Stomach (tissue), 19 donors: Measurements from ENCODE around the gene P2RY12. TPM values are rescaled to one million over a fixed set of nuclear protein-coding genes. Genes with fewer than 3 reads are reported as not detected.

ENCODE experiments used
- DNase-seq, 2 donors: peaks; one replicate each; pipeline versions ENCODE4 v3.0.0 to v3.0.0-alpha.2; 2013 to 2019
- H3K27ac ChIP-seq, 5 donors: fragments of 200-600 bp in 4 of 5; sonication (generic) in 4 of 5; one replicate each; pipeline ENCODE4 v1.5.1; 2013 to 2019; ENCODE audit warnings: mild to moderate bottlenecking in 1 of 5, moderate library complexity in 1 of 5
- H3K27me3 ChIP-seq, 3 donors: fragments of 200-600 bp; sonication (generic); one replicate each; pipeline ENCODE4 v1.5.1; 2017 to 2019; ENCODE audit warnings: mixed run types in 1 of 3
- H3K36me3 ChIP-seq, 4 donors: fragments of 200-600 bp; sonication (generic); 1 replicate in 3 of 4; 2 replicates in 1 of 4; pipeline ENCODE4 v1.5.1; 2016 to 2019
- H3K4me1 ChIP-seq, 4 donors: fragments of 200-600 bp; sonication (generic); one replicate each; pipeline ENCODE4 v1.5.1; 2016 to 2019
- H3K4me3 ChIP-seq, 4 donors: fragments of 200-600 bp; sonication (generic) in 3 of 4; one replicate each; pipeline ENCODE4 v1.5.1; 2016 to 2019; ENCODE audit warnings: mild to moderate bottlenecking in 1 of 4
- H3K9me3 ChIP-seq, 4 donors: fragments of 200-600 bp; sonication (generic); one replicate each; pipeline ENCODE4 v1.5.1; 2016 to 2019
- CTCF ChIP-seq, 7 experiments: fragments of 450-650 bp in 4 of 7; fragments of 200-600 bp in 3 of 7; sonication (generic) in 3 of 7; IDR thresholded peaks; one replicate each; pipeline ENCODE4 v1.5.1; 2016 to 2019; ENCODE audit warnings: antibody characterized with exemption in 7 of 7, control low read depth in 2 of 7, mild to moderate bottlenecking in 1 of 7
- EP300 ChIP-seq: sonication (generic); formaldehyde crosslinking; IDR thresholded peaks from one replicate; pipeline ENCODE4 v1.6.1; 2017; ENCODE audit warnings: antibody characterized with exemption
- POLR2A ChIP-seq, 4 donors: fragments of 450-650 bp; IDR thresholded peaks; one replicate each; pipeline ENCODE4 v1.6.1; 2016; ENCODE audit warnings: antibody characterized with exemption in 4 of 4, control low read depth in 2 of 4, mild to moderate bottlenecking in 1 of 4, moderate library complexity in 1 of 4
- POLR2AphosphoS5 ChIP-seq, 3 donors: sonication (generic); formaldehyde crosslinking; IDR thresholded peaks; one replicate each; pipeline ENCODE4 v1.6.1; 2016; ENCODE audit warnings: antibody characterized with exemption in 3 of 3
- WGBS, 5 donors: extraction: QIAGEN DNeasy Blood & Tissue Kit in 3 of 5; methylation state at CpG; one replicate each; pipeline versions ENCODE4 v1.1.5 to v1.1.7; 2013 to 2018; 5-methylcytosine and 5-hydroxymethylcytosine counted together
- intact Hi-C: fragments of 100-400 bp; cut with DNase I; formaldehyde crosslinking; loops from one replicate; pipeline ENCODE4 v1.15.1; 2023; ENCODE audit warnings: low total_unique reads
- long read RNA-seq, 10 donors: transcript quantifications; one replicate each; lab custom pipeline, GENCODE V29; 2026
- polyA plus RNA-seq, 3 donors: library from polyadenylated mRNA; stranded (reverse); fragments of 200-250 nt; gene quantifications; one replicate each; pipeline ENCODE4 v1.2.3, GENCODE V29; 2013
- total RNA-seq, 5 donors: library from RNA; depleted of rRNA; stranded (reverse); fragments of >200 nt; gene quantifications; one replicate each; pipeline versions ENCODE4 v1.1.0 to v1.2.3, GENCODE V29; 2014 to 2016
- donor health status: healthy with polysubstance abuse.
- donor health status: Bipolar disorder and iron deficiency.
- donor health status: healthy.

P2RY12 gene
- total RNA-seq (1 to 10 TPM in 1 of 5 donors, under 1 TPM in 1, not detected in 3; 0.43 to 4.8 TPM), polyA plus RNA-seq (under 1 TPM; 0.40 to 0.50 (median 0.46) TPM)
- long read RNA-seq, donor 1: 0 reads
- long read RNA-seq, donor 2: 0 reads
- long read RNA-seq, donor 3: 0 reads
- long read RNA-seq, donor 4: 0 reads
- long read RNA-seq, donor 5: 0 reads
- long read RNA-seq, donor 6: 0 reads
- long read RNA-seq, donor 7: 0 reads
- long read RNA-seq, donor 8, partial matches to known transcripts: 0 of 1 reads
- long read RNA-seq, donor 8, other reads (novel, unspliced or antisense): 0 of 1 reads
- long read RNA-seq, donor 9: 0 reads
- long read RNA-seq, donor 10: 0 reads

GRCh38 chr3:151384741-151385174 is at the start of gene P2RY12:
P2RY12 (minus strand) TSS chr3:151384753; CDS start chr3:151338845, 45,908 bp downstream.
- intact Hi-C loops: no loop called here
- no peaks in the 10 kb centered on the region for H3K27me3 ChIP-seq
- no peaks in the 10 kb centered on the region for H3K36me3 ChIP-seq
- H3K27ac ChIP-seq: peak within 1 kb of the TSS in 1 of 5 donors; percentile 47
- H3K4me1 ChIP-seq: peaks cover 0 to 11% (median 0%) of the 10 kb centered on the region in 4 donors
- no peaks in the 10 kb centered on the region for H3K9me3 ChIP-seq
- no peak for TF ChIP-seq POLR2AphosphoS5 (IDR thresholded peaks at IDR 0.05)
- no peak for TF ChIP-seq EP300
- no peak for TF ChIP-seq CTCF (IDR thresholded peaks at IDR 0.05)
- TF ChIP-seq POLR2A (IDR thresholded peaks at IDR 0.05): no peak
- DNase-seq: peak in 1 of 2 donors; percentile 9
- peak within 1 kb of the TSS in 2 of 4 donors; percentile 0 to 13 for H3K4me3 ChIP-seq
- WGBS, 5 donors: 77 to 95% (median 87%) methylated on average over 4 of the region's 4 CpGs

- no peak for TF ChIP-seq EP300
- TF ChIP-seq POLR2AphosphoS5 (IDR thresholded peaks at IDR 0.05): no peak
- no peak for TF ChIP-seq POLR2A (IDR thresholded peaks at IDR 0.05)
- TF ChIP-seq CTCF (IDR thresholded peaks at IDR 0.05): no peak
- intact Hi-C loops: no loop called here
- H3K36me3 ChIP-seq: no peaks in the 10 kb centered on the region
- H3K9me3 ChIP-seq: no peaks in the 10 kb centered on the region
- no peak overlapping the region for H3K27ac ChIP-seq
- H3K27me3 ChIP-seq: no peaks in the 10 kb centered on the region
- DNase-seq: no peak
- no peak overlapping the region for H3K4me3 ChIP-seq
- peaks cover 0 to 10% (median 3%) of the 10 kb centered on the region in 4 donors for H3K4me1 ChIP-seq
- WGBS, 5 donors: 84 to 93% (median 91%) methylated on average over 7 of the region's 7 CpGs
These were observed 48.2 kb upstream of the P2RY12 start for GRCh38 chr3:151432616-151433372.

GRCh38 chr3:151431940-151432339 is 47.4 kb upstream of the P2RY12 start:
- no peak for TF ChIP-seq CTCF (IDR thresholded peaks at IDR 0.05)
- no peak for TF ChIP-seq POLR2A (IDR thresholded peaks at IDR 0.05)
- TF ChIP-seq POLR2AphosphoS5 (IDR thresholded peaks at IDR 0.05): no peak
- no peak for TF ChIP-seq EP300
- Histone ChIP-seq H3K27ac (no peak overlapping the region), H3K4me1 (peaks cover 0 to 10% (median 3%) of the 10 kb centered on the region in 4 donors), H3K27me3 (no peaks in the 10 kb centered on the region), H3K4me3 (no peak overlapping the region), H3K36me3 (no peaks in the 10 kb centered on the region), H3K9me3 (no peaks in the 10 kb centered on the region)
- peak in 1 of 2 donors; percentile 51 for DNase-seq
- intact Hi-C loops: no loop called here
- 73 to 87% (median 76%) methylated on average over 3 of the region's 3 CpGs for WGBS, 5 donors

- intact Hi-C loops: no loop called here
- no peak overlapping the region for H3K4me3 ChIP-seq
- 89 to 94% (median 90%) methylated on average over 5 of the region's 5 CpGs for WGBS, 5 donors
- no peaks in the 10 kb centered on the region for H3K9me3 ChIP-seq
- H3K4me1 ChIP-seq: peaks cover 0 to 10% (median 3%) of the 10 kb centered on the region in 4 donors
- H3K27ac ChIP-seq: no peak overlapping the region
- no peaks in the 10 kb centered on the region for H3K27me3 ChIP-seq
- TF ChIP-seq POLR2A (IDR thresholded peaks at IDR 0.05): no peak
- no peak for TF ChIP-seq EP300
- no peak for TF ChIP-seq CTCF (IDR thresholded peaks at IDR 0.05)
- TF ChIP-seq POLR2AphosphoS5 (IDR thresholded peaks at IDR 0.05): no peak
- H3K36me3 ChIP-seq: no peaks in the 10 kb centered on the region
- DNase-seq: no peak
These were observed 46.4 kb upstream of the P2RY12 start for GRCh38 chr3:151430821-151431484.
